Neural cell (in vitro differentiated cells): ENCODE measurements around the gene CDON. TPM values are rescaled to one million over a fixed set of nuclear protein-coding genes. Genes with fewer than 3 reads are reported as not detected.

Source experiments
- H2AFZ ChIP-seq: fragments of 200-600, 300-800 bp; sonication (generic), shearing (Covaris generic); 2 replicates; pipeline ENCODE4 v1.6.0; 2014; ENCODE audit warnings: low read depth, mild to moderate bottlenecking, antibody characterized with exemption, low read length, moderate library complexity
- H3F3A ChIP-seq: fragments of 200-600 bp; shearing (Covaris generic); 2 replicates; pipeline ENCODE4 v1.6.1; 2016; ENCODE audit warnings: mild to moderate bottlenecking, moderate library complexity, mixed read lengths, antibody characterized with exemption, low read length; ENCODE audit not compliant: insufficient read depth, poor library complexity, severe bottlenecking
- H3K27ac ChIP-seq: fragments of 200-600, 300-800 bp; sonication (generic), shearing (Covaris generic); 2 replicates; pipeline ENCODE4 v1.5.1; 2014; ENCODE audit warnings: mild to moderate bottlenecking, low read length, moderate library complexity
- H3K27me3 ChIP-seq: fragments of 300-800, 200-600 bp; sonication (generic), shearing (Covaris generic); 2 replicates; pipeline ENCODE4 v1.6.0; 2014; ENCODE audit warnings: mild to moderate bottlenecking, low read depth, low read length, moderate library complexity; ENCODE audit not compliant: insufficient read depth
- H3K36me3 ChIP-seq: fragments of 300-800, 200-600 bp; sonication (generic), shearing (Covaris generic); 2 replicates; pipeline ENCODE4 v1.5.1; 2014; ENCODE audit warnings: mild to moderate bottlenecking, antibody characterized with exemption, low read length, moderate library complexity; ENCODE audit not compliant: insufficient read depth
- H3K4me2 ChIP-seq: fragments of 300-800, 200-600 bp; sonication (generic), shearing (Covaris generic); 2 replicates; pipeline ENCODE4 v1.6.0; 2014; ENCODE audit warnings: mild to moderate bottlenecking, low read length
- H3K4me3 ChIP-seq: fragments of 300-800, 200-600 bp; sonication (generic), shearing (Covaris generic); 2 replicates; pipeline ENCODE4 v1.5.1; 2014; ENCODE audit warnings: mild to moderate bottlenecking, low read length, moderate library complexity
- H3K79me2 ChIP-seq: fragments of 200-600 bp; shearing (Covaris generic); replicated peaks from 2 replicates; pipeline ENCODE4 v1.6.0; 2014; ENCODE audit warnings: mild to moderate bottlenecking, low read length, moderate library complexity; ENCODE audit not compliant: insufficient read depth
- H3K9ac ChIP-seq: fragments of 300-800, 200-600 bp; sonication (generic), shearing (Covaris generic); 2 replicates; pipeline ENCODE4 v1.6.1; 2016; ENCODE audit warnings: mild to moderate bottlenecking, low read length, mixed read lengths
- H3K9me2 ChIP-seq: fragments of 200-600 bp; shearing (Covaris generic); 2 replicates; pipeline ENCODE4 v1.6.1; 2016; ENCODE audit warnings: mild to moderate bottlenecking, low read length, mixed read lengths; ENCODE audit not compliant: insufficient read depth
- H3K9me3 ChIP-seq: fragments of 200-600, 300-800 bp; sonication (generic), shearing (Covaris generic); 2 replicates; pipeline ENCODE4 v1.6.1; 2016; ENCODE audit warnings: mild to moderate bottlenecking, mixed run types, low read length, moderate library complexity, mixed read lengths
- H4K20me1 ChIP-seq: fragments of 200-600 bp; shearing (Covaris generic); 2 replicates; pipeline ENCODE4 v1.6.1; 2016; ENCODE audit warnings: mild to moderate bottlenecking, mixed run types; ENCODE audit not compliant: insufficient read depth
- EP300 ChIP-seq: fragments of 450-650 bp; conservative IDR thresholded peaks from 2 replicates; pipeline ENCODE4 v1.6.1; 2014; ENCODE audit warnings: antibody characterized with exemption, mild to moderate bottlenecking, moderate library complexity; ENCODE audit not compliant: poor library complexity, severe bottlenecking
- EZH2 ChIP-seq: fragments of 200-600, 300-800 bp; shearing (Covaris generic), sonication (generic); IDR thresholded peaks from 2 replicates; pipeline ENCODE4 v1.6.1; 2014; ENCODE audit warnings: antibody characterized with exemption, low read length, borderline replicate concordance, mild to moderate bottlenecking; ENCODE audit not compliant: insufficient read depth, poor library complexity, severe bottlenecking
- MXI1 ChIP-seq: fragments of 450-650 bp; conservative IDR thresholded peaks from 2 replicates; pipeline ENCODE4 v1.6.1; 2014; ENCODE audit warnings: antibody characterized with exemption, mild to moderate bottlenecking; ENCODE audit not compliant: poor library complexity, severe bottlenecking
- POLR2AphosphoS5 ChIP-seq: IDR thresholded peaks from 2 replicates; pipeline ENCODE4 v1.6.1; 2012
- RAD21 ChIP-seq: fragments of 450-650 bp; conservative IDR thresholded peaks from 2 replicates; pipeline ENCODE4 v1.6.1; 2014; ENCODE audit warnings: antibody characterized with exemption, mild to moderate bottlenecking, moderate library complexity
- SMC3 ChIP-seq: fragments of 450-650 bp; conservative IDR thresholded peaks from 2 replicates; pipeline ENCODE4 v1.6.1; 2014; ENCODE audit warnings: antibody characterized with exemption, mild to moderate bottlenecking, moderate library complexity; ENCODE audit not compliant: poor library complexity
- TAF1 ChIP-seq: IDR thresholded peaks from 2 replicates; pipeline ENCODE4 v1.6.1; 2012; ENCODE audit warnings: low read depth
- polyA plus RNA-seq: library from polyadenylated mRNA; depleted of rRNA; stranded (reverse); fragments of >200 nt; gene quantifications from 2 replicates; pipeline ENCODE4 v1.2.3, GENCODE V29; 2014
- TF ChIP-seq, protein P1 (sequence below): fragments of 450-650 bp; IDR thresholded peaks from 2 replicates; pipeline ENCODE4 v1.5.1; 2014; ENCODE audit warnings: antibody characterized with exemption, mild to moderate bottlenecking, moderate library complexity; ENCODE audit not compliant: poor library complexity, severe bottlenecking
- TF ChIP-seq, protein P2 (sequence below): IDR thresholded peaks from 2 replicates; pipeline ENCODE4 v1.6.1; 2012; ENCODE audit warnings: borderline replicate concordance

The CDON gene
- polyA plus RNA-seq, 1 donor from 2014 or later: 44.1 TPM

DNA sequence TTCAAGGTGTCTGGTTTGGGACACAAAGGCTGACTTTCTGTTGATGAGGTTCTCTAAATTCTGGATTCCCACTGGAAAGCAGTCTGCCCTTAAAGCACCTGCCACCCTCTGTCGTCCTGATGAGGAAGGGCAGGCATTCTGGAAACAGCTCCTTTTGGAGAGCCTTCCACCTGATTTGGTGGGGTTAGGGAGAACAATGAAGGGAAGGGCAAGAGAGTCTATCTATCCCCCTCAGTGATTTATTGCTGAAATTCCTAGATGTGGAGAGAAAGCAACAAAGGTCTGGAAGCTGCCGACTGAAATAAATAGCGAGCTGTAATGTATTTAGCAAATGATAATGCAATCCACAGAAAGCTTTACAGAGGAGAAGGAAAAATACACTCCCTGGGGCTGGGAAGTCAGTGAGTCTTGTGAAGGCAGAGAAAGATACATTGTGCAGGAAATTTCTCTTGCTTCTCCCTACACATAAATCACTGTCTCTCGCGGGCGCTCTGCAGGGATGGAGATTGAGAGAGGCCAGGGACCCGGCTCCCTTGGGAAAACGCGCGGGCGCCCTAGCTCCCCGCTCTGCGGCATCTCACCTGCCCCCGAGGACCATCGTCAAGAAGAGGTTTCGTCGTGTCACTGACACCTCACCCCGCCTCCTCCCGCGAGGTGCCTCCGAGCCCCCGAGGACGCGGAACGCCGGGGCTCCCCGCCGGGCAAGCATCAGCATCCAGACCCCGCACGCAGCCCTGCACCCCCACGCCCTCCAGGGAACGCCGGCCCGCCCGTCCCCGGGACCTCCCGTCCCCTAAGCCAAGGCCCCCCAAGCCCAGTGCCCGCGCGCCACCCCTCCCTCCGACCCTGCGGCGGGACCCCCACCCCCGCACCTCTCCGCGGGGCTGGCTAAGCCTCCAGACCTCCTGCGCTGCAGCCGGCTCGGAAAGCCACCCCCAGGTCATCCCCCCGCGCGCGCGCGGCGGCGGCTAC lies 673 bp downstream of the CDON start:
- peak overlapping the region; percentile 87 for H3K4me3 ChIP-seq
- H2AFZ ChIP-seq: peak overlapping the region; percentile 31
- no peaks in the 10 kb centered on the region for H3F3A ChIP-seq
- H3K9me2 ChIP-seq: no peaks in the 10 kb centered on the region
- peak overlapping the region; percentile 88 for H3K27ac ChIP-seq
- H3K36me3 ChIP-seq: no peaks in the 10 kb centered on the region
- H3K9ac ChIP-seq: peak overlapping the region; percentile 89
- no peaks in the 10 kb centered on the region for H3K27me3 ChIP-seq
- peak overlapping the region; percentile 83 for H3K4me2 ChIP-seq
- no peaks in the 10 kb centered on the region for H3K9me3 ChIP-seq
- H3K79me2 ChIP-seq: peaks cover 36% of the 10 kb centered on the region
- peak; percentile 19 for TF ChIP-seq POLR2AphosphoS5
- peak; percentile 58 for TF ChIP-seq RAD21
- TF ChIP-seq MXI1: no peak
- TF ChIP-seq, protein P1, sequence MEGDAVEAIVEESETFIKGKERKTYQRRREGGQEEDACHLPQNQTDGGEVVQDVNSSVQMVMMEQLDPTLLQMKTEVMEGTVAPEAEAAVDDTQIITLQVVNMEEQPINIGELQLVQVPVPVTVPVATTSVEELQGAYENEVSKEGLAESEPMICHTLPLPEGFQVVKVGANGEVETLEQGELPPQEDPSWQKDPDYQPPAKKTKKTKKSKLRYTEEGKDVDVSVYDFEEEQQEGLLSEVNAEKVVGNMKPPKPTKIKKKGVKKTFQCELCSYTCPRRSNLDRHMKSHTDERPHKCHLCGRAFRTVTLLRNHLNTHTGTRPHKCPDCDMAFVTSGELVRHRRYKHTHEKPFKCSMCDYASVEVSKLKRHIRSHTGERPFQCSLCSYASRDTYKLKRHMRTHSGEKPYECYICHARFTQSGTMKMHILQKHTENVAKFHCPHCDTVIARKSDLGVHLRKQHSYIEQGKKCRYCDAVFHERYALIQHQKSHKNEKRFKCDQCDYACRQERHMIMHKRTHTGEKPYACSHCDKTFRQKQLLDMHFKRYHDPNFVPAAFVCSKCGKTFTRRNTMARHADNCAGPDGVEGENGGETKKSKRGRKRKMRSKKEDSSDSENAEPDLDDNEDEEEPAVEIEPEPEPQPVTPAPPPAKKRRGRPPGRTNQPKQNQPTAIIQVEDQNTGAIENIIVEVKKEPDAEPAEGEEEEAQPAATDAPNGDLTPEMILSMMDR: peak; percentile 76
- TF ChIP-seq, protein P2, sequence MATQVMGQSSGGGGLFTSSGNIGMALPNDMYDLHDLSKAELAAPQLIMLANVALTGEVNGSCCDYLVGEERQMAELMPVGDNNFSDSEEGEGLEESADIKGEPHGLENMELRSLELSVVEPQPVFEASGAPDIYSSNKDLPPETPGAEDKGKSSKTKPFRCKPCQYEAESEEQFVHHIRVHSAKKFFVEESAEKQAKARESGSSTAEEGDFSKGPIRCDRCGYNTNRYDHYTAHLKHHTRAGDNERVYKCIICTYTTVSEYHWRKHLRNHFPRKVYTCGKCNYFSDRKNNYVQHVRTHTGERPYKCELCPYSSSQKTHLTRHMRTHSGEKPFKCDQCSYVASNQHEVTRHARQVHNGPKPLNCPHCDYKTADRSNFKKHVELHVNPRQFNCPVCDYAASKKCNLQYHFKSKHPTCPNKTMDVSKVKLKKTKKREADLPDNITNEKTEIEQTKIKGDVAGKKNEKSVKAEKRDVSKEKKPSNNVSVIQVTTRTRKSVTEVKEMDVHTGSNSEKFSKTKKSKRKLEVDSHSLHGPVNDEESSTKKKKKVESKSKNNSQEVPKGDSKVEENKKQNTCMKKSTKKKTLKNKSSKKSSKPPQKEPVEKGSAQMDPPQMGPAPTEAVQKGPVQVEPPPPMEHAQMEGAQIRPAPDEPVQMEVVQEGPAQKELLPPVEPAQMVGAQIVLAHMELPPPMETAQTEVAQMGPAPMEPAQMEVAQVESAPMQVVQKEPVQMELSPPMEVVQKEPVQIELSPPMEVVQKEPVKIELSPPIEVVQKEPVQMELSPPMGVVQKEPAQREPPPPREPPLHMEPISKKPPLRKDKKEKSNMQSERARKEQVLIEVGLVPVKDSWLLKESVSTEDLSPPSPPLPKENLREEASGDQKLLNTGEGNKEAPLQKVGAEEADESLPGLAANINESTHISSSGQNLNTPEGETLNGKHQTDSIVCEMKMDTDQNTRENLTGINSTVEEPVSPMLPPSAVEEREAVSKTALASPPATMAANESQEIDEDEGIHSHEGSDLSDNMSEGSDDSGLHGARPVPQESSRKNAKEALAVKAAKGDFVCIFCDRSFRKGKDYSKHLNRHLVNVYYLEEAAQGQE: peak; percentile 66
- TF ChIP-seq EZH2: no peak
- TF ChIP-seq TAF1: peak; percentile 53
- peak; percentile 68 for TF ChIP-seq SMC3
- TF ChIP-seq EP300: no peak
- no peaks in the 10 kb centered on the region for H4K20me1 ChIP-seq

DNA sequence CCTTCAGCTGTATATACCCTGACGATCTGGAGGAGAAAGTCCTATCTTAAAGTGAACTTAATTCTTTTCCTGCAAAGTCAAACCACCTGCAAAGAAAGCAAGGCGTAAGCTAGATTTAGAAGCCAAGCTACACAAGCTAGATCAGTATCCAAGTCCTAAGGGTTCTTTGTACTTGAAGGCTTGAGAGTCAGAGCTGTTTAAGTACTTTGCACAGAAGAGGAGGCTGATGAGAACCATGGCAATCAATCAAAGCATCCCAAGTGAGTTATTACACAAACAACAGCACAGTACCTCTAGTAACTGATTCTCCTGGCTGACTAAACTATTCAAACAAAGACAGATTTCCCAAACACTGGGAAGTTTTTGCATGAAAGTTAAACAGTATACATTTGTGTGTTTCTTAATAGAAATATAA lies 1.9 kb downstream of the CDON start:
- peak overlapping the region; percentile 83 for H3K4me2 ChIP-seq

More for the DNA sequence above, 1.9 kb downstream of the CDON start:
- TF ChIP-seq EZH2: no peak
- TF ChIP-seq, protein P2: no peak
- TF ChIP-seq SMC3: no peak
- TF ChIP-seq MXI1: no peak
- TF ChIP-seq, protein P1: no peak
- no peak for TF ChIP-seq POLR2AphosphoS5
- TF ChIP-seq EP300: no peak
- TF ChIP-seq RAD21: no peak
- no peak for TF ChIP-seq TAF1
- H3K9me3 ChIP-seq: no peaks in the 10 kb centered on the region
- H3K9me2 ChIP-seq: no peaks in the 10 kb centered on the region
- peaks cover 49% of the 10 kb centered on the region for H3K79me2 ChIP-seq
- H3K4me3 ChIP-seq: peak overlapping the region; percentile 87
- no peaks in the 10 kb centered on the region for H3F3A ChIP-seq
- no peak overlapping the region for H2AFZ ChIP-seq
- H4K20me1 ChIP-seq: no peaks in the 10 kb centered on the region
- H3K9ac ChIP-seq: peak overlapping the region; percentile 89
- no peaks in the 10 kb centered on the region for H3K27me3 ChIP-seq
- H3K27ac ChIP-seq: peak overlapping the region; percentile 88
- no peaks in the 10 kb centered on the region for H3K36me3 ChIP-seq
